Psoas muscle (tissue), 8 donors: ENCODE data around the gene USP37. TPM values are rescaled to one million over a fixed set of nuclear protein-coding genes. Genes with fewer than 3 reads are reported as not detected.

Experiments used
- ATAC-seq, 4 donors: fragments of 200-7000 bp; cut with Tn5 transposase; one replicate each; pipeline ENCODE4 v1.9.1; 2020; ENCODE audit warnings: moderate library complexity in 3 of 4, mild to moderate bottlenecking in 2 of 4
- DNase-seq, 2 donors: peaks; one replicate each; pipeline ENCODE4 v3.0.0-alpha.2; 2020
- H3K27ac ChIP-seq: fragments of 200-600 bp; one replicate; pipeline ENCODE4 v1.8.0; 2022
- H3K27me3 ChIP-seq, 3 donors: fragments of 200-600 bp in 1 of 3; one replicate each; pipeline versions ENCODE4 v1.6.1 to v1.8.0; 2013 to 2022; ENCODE audit warnings: low read length in 2 of 3, mild to moderate bottlenecking in 2 of 3, moderate library complexity in 1 of 3; ENCODE audit not compliant: insufficient read depth in 3 of 3
- H3K36me3 ChIP-seq, 2 donors: fragments of 200-600 bp in 1 of 2; one replicate each; pipeline versions ENCODE4 v1.6.1 to v1.8.0; 2013 to 2022; ENCODE audit warnings: low read depth in 1 of 2, mild to moderate bottlenecking in 1 of 2, moderate library complexity in 1 of 2; ENCODE audit not compliant: insufficient read depth in 1 of 2
- H3K4me1 ChIP-seq: fragments of 200-600 bp; one replicate; pipeline ENCODE4 v1.8.0; 2022
- H3K4me3 ChIP-seq: fragments of 200-600 bp; one replicate; pipeline ENCODE4 v1.8.0; 2022; ENCODE audit warnings: mild to moderate bottlenecking
- H3K9me3 ChIP-seq: fragments of 200-600 bp; one replicate; pipeline ENCODE4 v1.8.0; 2022
- CTCF ChIP-seq: fragments of 200-600 bp; IDR thresholded peaks from one replicate; pipeline ENCODE4 v1.8.0; 2022; ENCODE audit warnings: antibody characterized with exemption
- WGBS, 3 donors: extraction: QIAGEN DNeasy Blood & Tissue Kit; methylation state at CpG; one replicate each; pipeline versions ENCODE4 v1.1.6 to v1.1.7; 2013; 5-methylcytosine and 5-hydroxymethylcytosine counted together
- intact Hi-C, 2 donors: fragments of 100-400 bp; cut with DNase I; formaldehyde crosslinking; loops; one replicate each; pipeline versions ENCODE4 v1.11.0 to v1.14.2; 2022
- polyA plus RNA-seq, 3 donors: library from polyadenylated mRNA; stranded (reverse); fragments of 200-250 nt; gene quantifications; one replicate each; pipeline ENCODE4 v1.2.3, GENCODE V29; 2013
- total RNA-seq, 4 donors: library from RNA; stranded (reverse); fragmentation: NEBNext Ultra II Directional in 2 of 4; extraction: Animal tissue kit (Norgen Biotek cat#: 25700) in 2 of 4; gene quantifications; one replicate each; pipeline versions ENCODE4 v1.2.1 to v1.2.4, GENCODE V29; 2021 to 2023
- donor health status: healthy with polysubstance abuse.
- donor health status: DM: no; HTN: no; CAD: no; lungs with moderate emphysema.
- donor health status: Bipolar disorder and iron deficiency.
- donor health status: healthy.
- donor health status: DM: yes; HTN: yes; CAD: no.
- donor health status: DM: no; HTN: no; CAD: no.
- donor health status: DM: no; HTN: no; CAD: no.
- donor health status: DM: yes; HTN: yes; CAD: no.

Gene USP37
- total and polyA plus RNA-seq, 7 donors, result 2.1 to 10.0 (median 6.3) TPM

- no peaks in the 10 kb centered on the region for H3K36me3 ChIP-seq
- no peak overlapping the region for H3K27ac ChIP-seq
- no peaks in the 10 kb centered on the region for H3K9me3 ChIP-seq
- H3K4me3 ChIP-seq, result no peak overlapping the region
- 86 to 100% (median 95%) methylated on average over 1 of the region's 1 CpG for WGBS, 3 donors
- no peak for DNase-seq
- no peaks in the 10 kb centered on the region for H3K27me3 ChIP-seq
- intact Hi-C loops, result no loop called here
- no peak for ATAC-seq
- TF ChIP-seq CTCF, result no peak
- no peaks in the 10 kb centered on the region for H3K4me1 ChIP-seq
These were observed 130.2 kb downstream of the USP37 start for GRCh38 chr2:218437969-218438368.

DNA sequence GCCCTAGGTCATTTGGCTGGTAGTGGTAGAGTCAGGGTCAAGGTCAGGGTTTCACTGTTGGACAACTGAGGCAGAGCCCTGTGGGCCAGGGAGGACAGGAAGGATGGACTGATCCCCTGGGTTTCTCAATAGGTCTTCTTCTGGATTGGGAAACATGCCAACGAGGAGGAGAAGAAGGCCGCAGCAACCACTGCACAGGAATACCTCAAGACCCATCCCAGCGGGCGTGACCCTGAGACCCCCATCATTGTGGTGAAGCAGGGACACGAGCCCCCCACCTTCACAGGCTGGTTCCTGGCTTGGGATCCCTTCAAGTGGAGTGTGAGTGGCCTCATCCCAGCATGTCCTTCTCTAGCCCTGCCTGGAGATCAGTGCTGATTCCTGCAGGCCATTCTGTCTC, 131.2 kb downstream of the USP37 start:
- TF ChIP-seq CTCF, result no peak
- WGBS, 3 donors, result 80 to 94% (median 88%) methylated on average over 4 to 5 of the region's 5 CpGs
- no peak overlapping the region for H3K4me3 ChIP-seq
- H3K4me1 ChIP-seq, result no peaks in the 10 kb centered on the region
- ATAC-seq (no peak), DNase-seq (peak in 1 of 2 donors; percentile 16)
- intact Hi-C loops, result no loop called here
- no peak overlapping the region for H3K27ac ChIP-seq
- no peaks in the 10 kb centered on the region for H3K9me3 ChIP-seq
- no peaks in the 10 kb centered on the region for H3K27me3 ChIP-seq
- no peaks in the 10 kb centered on the region for H3K36me3 ChIP-seq

GRCh38 chr2:218435003-218435982, 132.9 kb downstream of the USP37 start:
- H3K4me1 ChIP-seq, result no peaks in the 10 kb centered on the region
- intact Hi-C loops, result no loop called here
- 89 to 92% (median 90%) methylated on average over 11 of the region's 11 CpGs for WGBS, 3 donors
- H3K9me3 ChIP-seq, result no peaks in the 10 kb centered on the region
- ATAC-seq (no peak), DNase-seq (peak in 1 of 2 donors; percentile 30)
- no peak overlapping the region for H3K4me3 ChIP-seq
- H3K36me3 ChIP-seq, result no peaks in the 10 kb centered on the region
- no peak for TF ChIP-seq CTCF
- no peaks in the 10 kb centered on the region for H3K27me3 ChIP-seq
- no peak overlapping the region for H3K27ac ChIP-seq

DNA sequence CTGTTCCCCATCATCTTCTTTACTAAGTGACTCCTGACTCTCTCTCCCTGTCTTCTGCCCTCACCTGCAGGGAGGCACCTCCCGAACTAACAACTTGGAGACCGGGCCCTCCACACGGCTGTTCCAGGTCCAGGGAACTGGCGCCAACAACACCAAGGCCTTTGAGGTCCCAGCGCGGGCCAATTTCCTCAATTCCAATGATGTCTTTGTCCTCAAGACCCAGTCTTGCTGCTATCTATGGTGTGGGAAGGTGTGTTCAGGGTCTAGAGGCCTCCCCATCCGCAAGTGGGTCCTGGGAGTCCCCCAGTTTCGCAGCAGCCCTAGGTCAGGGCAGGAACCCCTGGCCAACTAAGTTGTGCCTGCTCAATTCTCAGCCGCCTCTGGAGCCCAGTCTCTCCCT, 133.7 kb downstream of the USP37 start:
- TF ChIP-seq CTCF, result no peak
- intact Hi-C loops, result no loop called here
- ATAC-seq (no peak), DNase-seq (peak in 1 of 2 donors; percentile 41)
- WGBS, 3 donors, result 87 to 92% (median 88%) methylated on average over 9 of the region's 9 CpGs
- Histone ChIP-seq H3K27ac (no peak overlapping the region), H3K4me1 (no peaks in the 10 kb centered on the region), H3K27me3 (no peaks in the 10 kb centered on the region), H3K9me3 (no peaks in the 10 kb centered on the region), H3K36me3 (no peaks in the 10 kb centered on the region), H3K4me3 (no peak overlapping the region)
